GM12878 (cell line): ENCODE measurements around the gene CYP2C18. TPM values are rescaled to one million over a fixed set of nuclear protein-coding genes. Genes with fewer than 3 reads are reported as not detected.

Experiments used
- ATAC-seq: fragments of 200-7000 bp; cut with Tn5 transposase; 3 replicates; pipeline ENCODE4 v1.9.1; 2020; ENCODE audit warnings: mild to moderate bottlenecking, moderate library complexity
- BruUV-seq: library from RNA; stranded (reverse); fragments of 400-500 nt; replicated peaks from 2 replicates; lab custom pipeline; 2021; lab: Mats Ljungman, UMichigan
- CTCF ChIA-PET: fragments of 300-600 bp; sonication (Branson Sonifier 250); formaldehyde crosslinking; extraction: SDS; loops from one replicate; lab custom pipeline; 2021; ENCODE audit warnings: inconsistent platforms; lab: Yijun Ruan, JAX
- POLR2A ChIA-PET: fragments of 350-600 bp; formaldehyde crosslinking; extraction: SDS; loops from one replicate; lab custom pipeline; 2021; ENCODE audit warnings: inconsistent platforms; lab: Charles Lee
- RAD21 ChIA-PET: fragments of 300-600 bp; sonication (Branson Sonifier 250); formaldehyde crosslinking; loops from one replicate; lab custom pipeline; 2023; ENCODE audit warnings: antibody characterized with exemption; ENCODE audit not compliant: unreplicated experiment; lab: Charles Lee
- SMC1A ChIA-PET: fragments of 300-600 bp; sonication (Branson Sonifier 250); formaldehyde crosslinking; loops from one replicate; lab custom pipeline; 2023; ENCODE audit not compliant: unreplicated experiment, uncharacterized antibody; lab: Charles Lee
- DNase-seq: peaks from one replicate; pipeline ENCODE4 v3.0.0-alpha.2; 2011; ENCODE audit warnings: low read depth, low spot score
- FAIRE-seq: peaks from 3 replicates; lab custom pipeline; 2011; peaks lifted over from hg19 to GRCh38; lab: Jason Lieb, UNC
- H2AFZ ChIP-seq: 2 replicates; pipeline ENCODE4 v1.6.0; 2011; ENCODE audit warnings: low read depth, low read length, control low read depth; ENCODE audit not compliant: control insufficient read depth
- H3K27ac ChIP-seq: 2 replicates; pipeline ENCODE4 v1.5.1; 2011; ENCODE audit warnings: control low read depth; ENCODE audit not compliant: control insufficient read depth, insufficient read depth
- H3K27me3 ChIP-seq, 2 experiments: replicated peaks in 1 of 2; 2 replicates each; pipeline versions ENCODE4 v1.6.0 to v1.6.1; 2011; ENCODE audit warnings: low read length in 1 of 2; ENCODE audit not compliant: control insufficient read depth in 2 of 2, insufficient read depth in 2 of 2
- H3K36me3 ChIP-seq, 2 experiments: 2 replicates each; pipeline ENCODE4 v1.5.1; 2011; ENCODE audit warnings: low read length in 1 of 2; ENCODE audit not compliant: control insufficient read depth in 2 of 2, insufficient read depth in 2 of 2
- H3K4me1 ChIP-seq: 2 replicates; pipeline ENCODE4 v1.6.1; 2011; ENCODE audit warnings: mild to moderate bottlenecking, low read length, moderate library complexity, mixed read lengths; ENCODE audit not compliant: control insufficient read depth, insufficient read depth
- H3K4me2 ChIP-seq: 2 replicates; pipeline ENCODE4 v1.6.0; 2011; ENCODE audit warnings: control low read depth; ENCODE audit not compliant: control insufficient read depth, insufficient read depth
- H3K4me3 ChIP-seq: fragments of 200-600 bp; sonication (generic); 2 replicates; pipeline ENCODE4 v1.5.1; 2016
- H3K79me2 ChIP-seq: 2 replicates; pipeline ENCODE4 v1.6.0; 2011; ENCODE audit warnings: low read length; ENCODE audit not compliant: control insufficient read depth, insufficient read depth
- H3K9ac ChIP-seq: 2 replicates; pipeline ENCODE4 v1.8.0; 2011; ENCODE audit warnings: low read length, control low read depth, mixed read lengths; ENCODE audit not compliant: control insufficient read depth, insufficient read depth
- H3K9me3 ChIP-seq: replicated peaks from 3 replicates; pipeline ENCODE4 v1.5.1; 2011; ENCODE audit warnings: mild to moderate bottlenecking, low read length; ENCODE audit not compliant: control insufficient read depth, insufficient read depth
- H4K20me1 ChIP-seq: 2 replicates; pipeline ENCODE4 v1.6.0; 2011; ENCODE audit not compliant: control insufficient read depth, insufficient read depth
- CEBPB ChIP-seq, 2 experiments: fragments of 150-350 bp in 1 of 2; IDR thresholded peaks; 2 replicates each; pipeline ENCODE4 v1.6.1; 2012 to 2014; ENCODE audit warnings: low read depth in 2 of 2, low read length in 2 of 2, borderline replicate concordance in 1 of 2, inconsistent platforms in 1 of 2
- CHD2 ChIP-seq: IDR thresholded peaks from 2 replicates; pipeline ENCODE4 v1.6.1; 2011; ENCODE audit warnings: low read depth, low read length, improper control_type of control experiment, borderline replicate concordance
- CHD4 ChIP-seq: fragments of 200-600 bp; sonication (generic); IDR thresholded peaks from 2 replicates; pipeline ENCODE4 v1.6.1; 2016; ENCODE audit warnings: mild to moderate bottlenecking
- EP300 ChIP-seq, 2 experiments: fragments of 150-350 bp in 1 of 2; IDR thresholded peaks; 2 replicates each; pipeline ENCODE4 v1.6.1; 2011 to 2012; ENCODE audit warnings: low read depth in 2 of 2, low read length in 2 of 2, borderline replicate concordance in 1 of 2, improper control_type of control experiment in 1 of 2, inconsistent platforms in 1 of 2; ENCODE audit not compliant: control insufficient read depth in 1 of 2
- GABPA ChIP-seq: IDR thresholded peaks from 2 replicates; pipeline ENCODE4 v1.6.1; 2014; ENCODE audit warnings: antibody characterized with exemption, low read depth, mild to moderate bottlenecking, inconsistent platforms
- HDAC2 ChIP-seq: fragments of 200-600 bp; sonication (generic); IDR thresholded peaks from 2 replicates; pipeline ENCODE4 v1.6.1; 2017
- NR2C2 ChIP-seq: IDR thresholded peaks from 2 replicates; pipeline ENCODE4 v1.6.1; 2011; ENCODE audit warnings: borderline replicate concordance, low read depth; ENCODE audit not compliant: control insufficient read depth, insufficient read length
- NRF1 ChIP-seq: conservative IDR thresholded peaks from 2 replicates; pipeline ENCODE4 v1.6.1; 2011; ENCODE audit warnings: mild to moderate bottlenecking, low read depth, low read length, improper control_type of control experiment
- PAX8 ChIP-seq: fragments of 450-650 bp; IDR thresholded peaks from 2 replicates; pipeline ENCODE4 v1.6.1; 2017; ENCODE audit warnings: mild to moderate bottlenecking, moderate library complexity
- ZNF207 ChIP-seq: fragments of 450-650 bp; IDR thresholded peaks from 2 replicates; pipeline ENCODE4 v1.6.1; 2014; ENCODE audit warnings: antibody characterized with exemption, mild to moderate bottlenecking, borderline replicate concordance
- ZNF622 ChIP-seq: fragments of 450-650 bp; IDR thresholded peaks from 2 replicates; pipeline ENCODE4 v1.6.1; 2017; ENCODE audit warnings: mild to moderate bottlenecking, inconsistent platforms
- WGBS: methylation state at CpG from one replicate; pipeline ENCODE4 v1.1.6; 2016; ENCODE audit warnings: low lambda C conversion rate; ENCODE audit not compliant: insufficient replicate concordance, insufficient coverage; ENCODE audit errors: missing lambda C conversion rate; 5-methylcytosine and 5-hydroxymethylcytosine counted together
- in situ Hi-C: fragments of 300-500 bp; cut with MboI; formaldehyde crosslinking; loops from 9 replicates; pipeline ENCODE4 v1.14.3; 2018; ENCODE audit warnings: mixed read lengths
- intact Hi-C: fragments of 100-400 bp; cut with micrococcal nuclease; formaldehyde crosslinking; loops from one replicate; pipeline ENCODE4 v1.14.2; 2022; ENCODE audit not compliant: unreplicated experiment
- polyA plus RNA-seq, 11 experiments: library from polyadenylated mRNA; depleted of rRNA in 4 of 11; unstranded in 6 of 11; stranded (reverse) in 5 of 11; fragments of >200 nt; fragmentation: Nextera tagmentation in 4 of 11; fragmentation: Illumina TruSeq in 1 of 11; extraction: Ambion mirVana in 4 of 11; extraction: Trizol in 1 of 11; gene quantifications; 1 replicate in 1 of 11; 2 replicates in 10 of 11; pipeline versions ENCODE4 v1.2.1 to v1.2.3, GENCODE V29; 2011 to 2016; ENCODE audit warnings: inconsistent platforms in 2 of 11, missing spikeins in 2 of 11, low read depth in 1 of 11
- total RNA-seq, 4 experiments: library from RNA; depleted of rRNA in 3 of 4; stranded (reverse); fragments of >200 nt in 3 of 4; fragmentation: Illumina TruSeq in 1 of 4; extraction: Trizol in 1 of 4; gene quantifications; 2 replicates each; pipeline versions ENCODE4 v1.2.1 to v1.2.3, GENCODE V29; 2013 to 2021
- TF ChIP-seq, protein P1 (sequence below): fragments of 450-650 bp; IDR thresholded peaks from 2 replicates; pipeline ENCODE4 v1.6.1; 2017; ENCODE audit warnings: mild to moderate bottlenecking

CYP2C18 gene
- total and polyA plus RNA-seq, 10 of the 15 experiments (the other 5 are each of a cell fraction or from before 2014, with no cell fraction given) = 0.05 to 0.12 (median 0.07) TPM; not detected in 5

DNA sequence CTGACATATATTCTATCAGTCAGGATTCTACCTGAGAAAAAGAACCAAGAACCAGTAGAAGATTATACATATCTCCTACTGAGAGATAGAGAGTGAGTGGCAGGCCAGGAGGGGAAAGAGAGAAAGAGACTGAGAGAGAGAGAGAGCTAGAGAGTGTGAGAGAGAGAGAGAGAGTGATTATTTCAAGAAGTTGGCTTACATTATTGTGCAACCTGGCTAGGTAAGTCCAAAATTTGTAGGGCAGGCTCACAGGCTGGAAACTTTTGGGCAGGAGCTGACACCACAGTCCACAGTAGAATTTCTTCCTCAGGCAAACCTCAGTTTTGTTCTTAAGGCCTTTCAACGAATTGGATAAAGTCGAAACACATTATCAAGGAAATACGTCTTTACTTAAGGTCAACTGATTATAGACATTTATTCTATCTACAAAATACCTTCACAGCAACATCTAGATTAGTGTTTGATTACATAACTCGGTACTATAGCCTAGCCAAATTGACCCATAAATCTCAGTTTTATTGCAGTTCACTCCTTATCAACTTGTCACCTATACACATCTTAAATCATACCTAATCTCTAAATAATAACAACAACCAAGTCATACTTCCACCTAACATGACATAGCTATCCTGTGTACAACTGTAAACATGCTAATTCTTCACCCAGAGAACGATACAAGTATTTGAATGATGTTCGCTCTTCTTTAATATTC lies 17.0 kb upstream of the CYP2C18 start (continued):
- TF ChIP-seq NRF1 = no peak
- no peak for TF ChIP-seq ZNF207
- TF ChIP-seq CHD4 = no peak
- TF ChIP-seq EP300 (IDR thresholded peaks at IDR 0.05; ENCODE audit: borderline replicate concordance in 1 of 2, control insufficient read depth in 1 of 2, low read depth in 2 of 2, low read length in 2 of 2) = no peak

DNA sequence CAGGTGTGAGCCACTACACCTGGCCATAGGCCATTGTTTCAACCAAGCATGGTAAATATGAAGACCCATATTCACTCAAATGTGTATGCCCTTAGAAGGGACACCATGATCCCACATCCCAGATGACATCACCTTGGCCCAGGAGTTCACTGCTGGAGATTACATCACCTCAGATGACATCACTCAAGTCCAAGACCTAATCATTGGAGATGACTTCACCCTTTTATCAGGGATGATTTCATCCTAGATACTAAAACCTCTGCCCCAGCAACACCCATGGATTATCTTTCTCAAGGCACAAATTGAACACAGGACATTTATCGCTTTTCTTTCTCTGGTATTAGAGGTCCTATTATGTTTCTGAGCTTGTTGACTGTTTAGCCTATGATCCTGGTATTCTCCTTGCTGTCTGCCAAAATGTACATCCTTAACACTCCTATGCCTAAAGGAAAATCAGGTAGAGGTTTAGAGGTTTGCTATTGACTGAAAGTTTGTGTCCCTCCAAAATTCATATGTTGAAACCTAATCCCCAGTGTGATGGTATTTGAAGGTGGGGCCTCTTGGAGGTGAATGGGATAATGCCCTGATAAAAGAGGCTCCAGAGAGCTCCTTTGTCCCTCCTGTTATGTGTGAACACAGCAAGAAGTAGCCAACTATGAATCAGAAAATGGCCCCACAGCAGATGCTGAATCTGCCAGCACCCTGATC lies 9.8 kb upstream of the CYP2C18 start:
- Histone ChIP-seq H3K4me1 (no peaks in the 10 kb centered on the region), H3K27me3 (no peaks in the 10 kb centered on the region), H3K9me3 (no peaks in the 10 kb centered on the region), H3K4me3 (no peak overlapping the region), H3K27ac (no peak overlapping the region), H3K36me3 (no peaks in the 10 kb centered on the region), H3K4me2 (no peak overlapping the region), H3K79me2 (no peaks in the 10 kb centered on the region), H4K20me1 (no peaks in the 10 kb centered on the region), H3K9ac (no peak overlapping the region), H2AFZ (no peak overlapping the region)
- ChIA-PET RAD21 (no interaction called here), CTCF (no interaction called here), POLR2A (no interaction called here), SMC1A (no interaction called here)
- in situ Hi-C loops = no loop called here
- intact Hi-C loops = no loop called here
- DNase-seq (no peak), ATAC-seq (no peak), FAIRE-seq (no peak)
- WGBS = 95% methylated on average over 1 of the region's 1 CpG
- TF ChIP-seq, protein P1, sequence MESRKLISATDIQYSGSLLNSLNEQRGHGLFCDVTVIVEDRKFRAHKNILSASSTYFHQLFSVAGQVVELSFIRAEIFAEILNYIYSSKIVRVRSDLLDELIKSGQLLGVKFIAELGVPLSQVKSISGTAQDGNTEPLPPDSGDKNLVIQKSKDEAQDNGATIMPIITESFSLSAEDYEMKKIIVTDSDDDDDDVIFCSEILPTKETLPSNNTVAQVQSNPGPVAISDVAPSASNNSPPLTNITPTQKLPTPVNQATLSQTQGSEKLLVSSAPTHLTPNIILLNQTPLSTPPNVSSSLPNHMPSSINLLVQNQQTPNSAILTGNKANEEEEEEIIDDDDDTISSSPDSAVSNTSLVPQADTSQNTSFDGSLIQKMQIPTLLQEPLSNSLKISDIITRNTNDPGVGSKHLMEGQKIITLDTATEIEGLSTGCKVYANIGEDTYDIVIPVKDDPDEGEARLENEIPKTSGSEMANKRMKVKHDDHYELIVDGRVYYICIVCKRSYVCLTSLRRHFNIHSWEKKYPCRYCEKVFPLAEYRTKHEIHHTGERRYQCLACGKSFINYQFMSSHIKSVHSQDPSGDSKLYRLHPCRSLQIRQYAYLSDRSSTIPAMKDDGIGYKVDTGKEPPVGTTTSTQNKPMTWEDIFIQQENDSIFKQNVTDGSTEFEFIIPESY = no peak
- TF ChIP-seq ZNF622 (no peak), CHD2 (no peak), HDAC2 (no peak), NR2C2 (no peak), PAX8 (no peak), GABPA (no peak), CEBPB (IDR thresholded peaks at IDR 0.05; ENCODE audit: borderline replicate concordance in 1 of 2, low read depth in 2 of 2, low read length in 2 of 2) (no peak)
- no TSS peak for BruUV-seq
